Fibroblast of upper back skin (primary cell): ENCODE measurements around the gene OPN4.

Experiments
- DNase-seq: peaks from one replicate; pipeline ENCODE4 v3.0.0-alpha.2; 2013

OPN4 gene

DNA sequence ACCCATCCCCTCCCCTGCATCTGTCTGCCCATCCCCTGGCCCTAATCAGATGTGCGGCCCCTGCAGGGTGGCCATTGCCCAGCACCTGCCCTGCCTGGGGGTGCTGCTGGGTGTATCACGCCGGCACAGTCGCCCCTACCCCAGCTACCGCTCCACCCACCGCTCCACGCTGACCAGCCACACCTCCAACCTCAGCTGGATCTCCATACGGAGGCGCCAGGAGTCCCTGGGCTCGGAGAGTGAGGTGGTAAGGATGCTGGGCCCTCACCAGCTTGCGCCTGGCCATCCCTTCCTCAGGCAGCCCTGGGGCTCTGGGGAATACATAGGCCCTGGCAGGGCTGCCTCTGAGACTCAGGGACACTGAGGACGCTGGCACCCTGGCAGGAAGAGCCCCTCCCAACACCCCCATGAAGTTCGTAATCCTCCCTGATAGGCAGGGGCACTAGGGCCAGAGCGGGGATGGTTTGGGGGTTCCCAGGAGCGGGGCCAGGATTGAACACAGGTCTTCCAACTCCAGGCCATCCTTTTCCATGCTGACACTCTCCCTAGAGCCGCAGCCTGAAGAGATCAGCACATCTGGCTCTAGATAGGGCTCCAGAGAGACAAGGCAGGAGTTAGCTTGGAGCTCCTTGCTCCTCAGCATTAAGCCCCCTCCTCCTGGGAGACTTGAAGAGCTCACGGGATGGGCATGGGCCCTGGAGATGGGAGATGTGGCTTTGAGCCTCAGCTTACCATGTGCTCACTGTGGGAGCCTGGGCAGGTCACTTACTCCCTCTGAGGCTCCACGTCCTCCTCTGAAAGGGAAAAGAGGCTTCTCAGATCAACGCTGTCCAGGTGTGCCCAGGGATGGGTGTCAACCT lies 8.1 kb downstream of the OPN4 start:
- no peak for DNase-seq

DNA sequence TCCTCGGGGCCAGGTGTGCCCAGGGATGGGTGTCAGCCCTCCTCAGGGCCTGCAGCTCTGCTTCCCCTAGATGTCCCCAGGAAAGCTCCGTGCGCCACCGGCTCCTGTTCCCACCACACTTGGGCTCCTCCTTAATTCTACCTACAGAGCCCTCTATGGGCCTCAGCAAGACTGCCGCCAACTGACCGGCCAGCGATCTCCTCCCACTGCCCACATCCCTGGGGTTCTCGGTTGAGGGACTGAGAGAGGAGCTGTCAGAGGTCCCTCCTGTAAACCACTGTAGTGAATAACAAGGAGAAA lies 8.6 kb downstream of the OPN4 start:
- no peak for DNase-seq

DNA sequence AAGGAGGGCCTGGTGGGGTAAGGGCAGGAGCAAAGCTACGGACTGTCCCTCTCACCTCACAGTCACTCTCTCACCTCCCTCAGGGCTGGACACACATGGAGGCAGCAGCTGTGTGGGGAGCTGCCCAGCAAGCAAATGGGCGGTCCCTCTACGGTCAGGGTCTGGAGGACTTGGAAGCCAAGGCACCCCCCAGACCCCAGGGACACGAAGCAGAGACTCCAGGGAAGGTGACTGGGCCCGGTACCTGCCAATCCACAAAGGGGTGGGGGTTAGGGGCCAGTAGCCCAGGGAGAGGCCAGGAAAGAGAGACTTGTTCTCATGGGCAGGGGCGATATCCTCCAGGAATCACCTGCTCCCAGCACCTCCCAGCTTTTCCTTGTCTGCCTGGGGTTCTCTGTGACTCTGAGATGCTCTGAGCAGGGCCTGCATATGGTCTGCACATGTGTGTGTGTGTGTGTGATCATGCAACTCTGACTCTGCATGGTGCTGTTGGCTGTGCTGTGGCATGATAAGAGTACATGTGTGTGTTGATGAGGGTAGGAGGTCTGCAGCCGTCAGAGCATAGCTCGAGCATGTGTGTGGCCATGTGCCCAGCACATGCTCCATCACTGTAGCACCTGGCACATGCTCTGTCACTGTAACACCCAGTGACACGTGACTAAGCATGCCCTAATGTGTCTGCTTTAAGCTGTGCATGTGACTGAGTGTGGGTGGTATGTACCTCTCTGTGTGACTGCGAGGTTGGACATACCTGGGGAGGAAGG lies 9.4 kb downstream of the OPN4 start:
- DNase-seq = no peak

DNA sequence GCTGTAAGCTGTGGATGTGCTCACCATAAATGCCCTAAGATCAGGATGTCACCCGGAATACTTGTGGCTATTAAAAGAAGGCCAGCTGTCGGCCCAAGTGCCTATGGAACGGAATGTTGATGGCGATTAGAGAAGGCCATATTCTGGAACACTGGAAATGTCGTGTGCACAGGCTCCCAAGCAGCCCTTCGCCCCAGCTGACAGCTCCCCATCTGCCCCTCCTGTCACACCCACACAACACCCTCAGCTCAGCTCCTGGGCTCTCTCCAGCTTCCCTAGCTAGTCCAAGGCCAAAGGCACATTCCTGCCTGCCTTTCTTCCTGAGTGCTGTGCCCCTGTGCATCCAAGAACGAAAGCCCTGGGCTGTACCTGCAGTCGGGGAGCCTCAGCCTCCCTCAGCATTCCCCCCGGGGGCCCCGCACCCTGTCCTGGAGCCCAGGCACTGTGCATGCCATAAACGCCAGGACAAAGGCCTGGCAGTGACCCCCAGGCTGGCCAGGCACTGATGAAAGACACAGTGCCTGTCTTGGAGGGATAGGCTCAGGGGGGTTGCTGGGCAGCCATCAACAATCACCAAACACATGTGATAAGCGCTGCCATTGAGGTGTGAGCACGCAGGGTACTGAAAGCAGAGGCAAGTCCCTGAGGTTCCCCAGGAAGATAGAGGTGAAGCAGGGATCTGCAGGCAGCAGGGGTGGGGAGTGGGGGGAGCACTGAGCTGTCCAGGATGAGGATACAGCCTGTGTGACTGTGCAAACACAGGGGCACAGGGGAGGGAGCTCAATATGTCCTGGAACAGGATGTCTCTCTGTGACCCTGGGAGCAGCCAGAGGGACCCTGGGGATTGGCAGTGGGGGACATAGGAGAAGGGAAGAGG lies 10.2 kb downstream of the OPN4 start:
- no peak for DNase-seq

DNA sequence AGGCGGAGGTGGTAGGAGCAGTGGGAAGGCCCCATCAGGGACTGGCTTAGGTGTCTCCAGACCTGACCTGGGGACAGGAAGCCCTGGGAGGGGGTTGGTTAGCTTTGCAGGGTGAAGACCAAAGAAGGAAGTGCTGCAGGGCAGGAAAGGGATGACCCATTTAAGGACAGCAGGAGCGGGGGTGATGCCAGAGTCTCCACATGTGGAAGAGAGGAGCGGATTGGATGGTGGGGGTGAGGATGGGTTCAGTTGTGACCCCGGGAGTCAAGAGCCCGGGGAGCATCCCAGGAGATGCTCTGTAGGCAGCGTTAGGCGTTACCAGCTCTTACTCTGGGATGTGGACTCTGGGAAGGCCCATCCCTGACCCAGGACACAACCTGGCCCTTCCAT lies 10.9 kb downstream of the OPN4 start:
- no peak for DNase-seq

DNA sequence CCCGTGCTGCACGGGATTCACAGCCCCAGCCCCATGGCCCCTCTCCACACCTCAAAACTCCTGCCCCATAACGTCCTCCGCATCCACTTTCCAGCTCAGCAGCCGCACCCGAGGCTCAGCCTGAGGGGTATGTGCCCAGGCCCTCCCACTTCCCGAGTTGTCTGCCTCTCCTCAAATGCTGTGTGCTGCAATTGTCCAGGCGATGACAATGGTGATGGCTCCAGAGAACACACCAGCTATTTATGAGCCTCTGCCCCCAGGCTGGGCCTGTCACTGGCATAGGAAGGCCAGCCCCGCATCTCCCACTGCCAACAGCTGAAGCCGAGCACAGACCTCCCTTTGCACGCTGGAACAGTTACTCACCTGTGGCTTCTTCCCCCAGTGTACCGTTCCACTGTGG lies 11.5 kb downstream of the OPN4 start:
- no peak for DNase-seq

DNA sequence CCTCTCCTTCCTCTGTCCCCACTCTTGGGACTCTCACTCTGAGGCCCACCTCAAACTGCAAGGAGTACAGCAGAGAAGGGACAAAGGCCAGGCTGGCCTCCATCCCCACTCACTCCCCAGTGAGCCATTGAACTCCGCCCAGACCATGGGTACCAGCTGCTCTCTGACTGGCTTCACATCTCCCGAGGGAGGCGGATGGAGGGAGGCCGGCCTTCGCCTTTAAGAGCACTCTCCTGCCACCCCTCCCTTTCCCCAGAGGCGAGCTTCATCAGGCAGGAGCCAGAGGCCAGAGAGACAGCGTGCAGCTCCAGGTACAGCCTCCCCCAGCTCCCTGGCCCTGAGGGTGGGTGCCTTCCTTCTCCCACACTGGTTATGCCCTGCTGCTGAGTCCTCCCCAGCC lies 12.2 kb downstream of the OPN4 start:
- DNase-seq = no peak

DNA sequence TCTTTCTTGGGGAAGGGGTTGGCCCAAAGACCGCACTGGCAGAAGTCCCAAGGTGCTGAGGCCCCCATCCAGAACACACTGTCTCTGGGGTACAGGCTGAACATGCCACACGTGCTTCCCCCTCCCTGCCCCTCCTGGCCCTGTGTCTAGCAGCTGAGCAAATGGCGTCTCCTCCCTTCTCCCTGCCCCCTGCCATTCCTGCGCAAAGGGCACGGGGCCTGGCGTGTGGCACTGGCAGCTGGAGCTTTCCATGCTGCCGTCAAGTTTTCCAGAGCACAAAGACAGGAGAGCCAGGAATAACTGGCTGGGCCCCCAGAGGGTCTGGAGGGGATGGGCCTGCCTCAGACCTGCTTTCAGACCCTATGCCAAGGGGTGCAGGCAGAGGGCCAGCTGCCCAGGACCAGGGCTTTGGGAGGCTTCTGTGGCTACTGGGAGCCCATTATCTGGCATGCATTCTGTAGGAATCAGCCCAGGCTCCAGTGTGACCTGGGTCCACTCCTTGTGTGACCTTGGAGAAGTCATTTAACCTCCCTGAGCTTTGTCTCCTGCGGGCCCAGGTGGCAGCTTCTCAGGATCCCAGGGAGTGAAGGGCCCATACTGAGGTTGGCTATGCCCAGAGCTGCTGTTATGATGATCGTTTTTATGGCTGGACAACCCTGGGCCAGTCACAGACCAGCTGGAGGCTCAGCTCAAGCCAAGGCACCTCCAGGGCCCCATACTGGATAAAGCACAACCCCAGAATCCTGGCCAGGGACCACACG lies 13.3 kb downstream of the OPN4 start:
- no peak for DNase-seq

DNA sequence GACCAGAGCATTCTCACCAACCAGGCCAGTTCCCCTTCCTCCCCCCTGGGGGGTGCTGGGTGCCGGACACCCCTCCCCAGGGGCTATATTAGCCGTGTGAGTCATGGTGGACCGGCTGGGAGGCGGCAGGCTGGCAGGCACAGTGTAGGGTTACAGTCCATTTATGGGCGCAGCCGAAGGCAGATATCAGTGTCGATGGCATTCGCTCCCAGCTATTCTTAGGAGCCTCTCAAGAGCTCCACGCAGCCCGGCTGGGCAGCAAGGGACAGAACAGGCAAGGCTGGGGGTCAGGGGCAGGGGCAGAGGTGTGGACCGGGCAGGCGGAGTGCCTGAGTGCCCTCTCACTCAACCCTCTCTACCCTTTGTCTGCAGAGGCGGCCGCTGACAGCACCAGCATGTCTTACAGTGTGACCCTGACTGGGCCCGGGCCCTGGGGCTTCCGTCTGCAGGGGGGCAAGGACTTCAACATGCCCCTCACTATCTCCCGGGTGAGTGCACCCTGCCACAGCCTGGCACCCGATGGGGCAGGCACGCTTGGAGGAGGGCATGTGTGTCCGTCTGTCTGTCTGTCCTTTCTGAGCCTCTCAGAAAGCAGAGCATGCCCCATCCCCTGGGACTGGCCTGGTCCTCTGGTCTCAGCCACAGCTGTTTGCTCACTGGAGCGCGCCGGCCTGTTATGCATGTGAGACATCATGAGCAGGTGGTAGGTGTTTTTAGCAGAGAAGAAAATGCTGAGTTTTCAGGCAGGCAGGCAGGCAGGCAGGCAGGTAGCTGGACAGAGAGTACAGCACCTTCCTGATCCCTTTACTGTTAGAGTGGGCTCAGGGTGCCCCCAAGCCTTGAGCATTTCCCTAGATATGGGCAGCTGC lies 14.2 kb downstream of the OPN4 start, which contains the start of gene LDB3:
LDB3 (plus strand) TSS at position 215 of the 869 bp plus-strand sequence; CDS start at position 396, 181 bp downstream.
- DNase-seq = peak; percentile 58

DNA sequence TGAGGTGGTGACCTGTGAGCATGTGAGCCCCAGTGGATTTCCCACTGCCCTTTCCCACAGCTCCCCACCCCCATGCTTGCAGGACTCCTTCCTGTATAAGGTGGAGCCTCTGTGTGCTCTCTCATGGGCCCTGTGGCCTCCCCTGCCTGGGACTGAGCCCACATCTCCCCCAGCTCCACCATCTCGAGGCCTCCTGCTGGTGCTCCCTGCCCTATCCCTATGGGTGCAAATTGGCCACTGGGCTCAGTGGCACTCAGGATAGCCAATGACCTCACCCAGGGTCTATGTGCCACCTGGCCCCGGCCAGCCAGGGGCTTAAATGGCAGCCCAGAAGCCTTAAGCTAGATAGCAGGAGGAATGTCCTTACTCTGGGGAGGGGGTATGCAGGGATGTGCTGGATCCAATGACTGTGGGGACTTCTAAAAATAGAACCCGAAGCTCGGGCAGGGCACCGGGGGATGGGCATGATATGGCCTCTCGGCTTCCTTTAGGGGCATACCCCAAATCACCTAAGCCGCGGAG lies 16.0 kb downstream of the OPN4 start:
- DNase-seq = no peak

DNA sequence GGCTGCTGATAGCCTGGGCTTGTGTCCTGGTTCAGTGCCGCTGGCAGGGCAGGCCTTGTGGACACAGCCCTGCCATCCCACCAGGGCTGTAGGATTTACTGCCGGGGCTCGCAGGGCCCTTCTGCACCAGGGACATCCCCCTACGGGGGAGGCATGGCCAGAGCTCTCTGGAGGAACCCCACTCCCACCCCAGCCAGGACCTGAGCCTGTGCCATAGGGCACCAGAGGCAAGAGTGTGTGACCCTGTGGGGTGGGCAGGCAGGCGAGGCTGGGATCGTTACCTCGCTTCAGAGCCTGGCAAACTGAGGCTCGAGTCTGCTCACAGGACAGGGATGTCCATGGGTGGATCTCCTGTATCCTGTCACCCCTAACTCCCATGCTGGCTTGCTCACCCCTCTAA lies 16.5 kb downstream of the OPN4 start:
- no peak for DNase-seq

DNA sequence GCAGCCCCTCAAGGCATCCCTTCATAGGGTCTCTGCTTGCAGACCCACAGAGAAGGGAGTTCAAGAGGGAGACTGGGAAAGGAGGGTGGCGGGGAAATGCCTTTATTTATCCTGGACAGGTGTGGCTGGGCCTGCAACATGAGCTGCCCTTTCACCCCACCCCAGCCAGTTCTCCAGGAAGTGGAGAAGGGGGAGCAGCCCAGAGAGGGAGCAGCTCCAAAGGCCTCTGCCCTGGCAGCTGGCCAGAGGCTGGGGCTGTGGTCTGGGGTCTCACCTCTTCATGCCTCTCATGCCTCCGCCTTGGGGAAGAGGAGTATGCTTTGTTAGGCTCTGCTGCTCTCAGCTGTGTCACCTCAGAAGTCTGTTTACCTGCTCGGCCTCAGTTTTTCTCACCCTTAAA lies 17.1 kb downstream of the OPN4 start:
- no peak for DNase-seq

DNA sequence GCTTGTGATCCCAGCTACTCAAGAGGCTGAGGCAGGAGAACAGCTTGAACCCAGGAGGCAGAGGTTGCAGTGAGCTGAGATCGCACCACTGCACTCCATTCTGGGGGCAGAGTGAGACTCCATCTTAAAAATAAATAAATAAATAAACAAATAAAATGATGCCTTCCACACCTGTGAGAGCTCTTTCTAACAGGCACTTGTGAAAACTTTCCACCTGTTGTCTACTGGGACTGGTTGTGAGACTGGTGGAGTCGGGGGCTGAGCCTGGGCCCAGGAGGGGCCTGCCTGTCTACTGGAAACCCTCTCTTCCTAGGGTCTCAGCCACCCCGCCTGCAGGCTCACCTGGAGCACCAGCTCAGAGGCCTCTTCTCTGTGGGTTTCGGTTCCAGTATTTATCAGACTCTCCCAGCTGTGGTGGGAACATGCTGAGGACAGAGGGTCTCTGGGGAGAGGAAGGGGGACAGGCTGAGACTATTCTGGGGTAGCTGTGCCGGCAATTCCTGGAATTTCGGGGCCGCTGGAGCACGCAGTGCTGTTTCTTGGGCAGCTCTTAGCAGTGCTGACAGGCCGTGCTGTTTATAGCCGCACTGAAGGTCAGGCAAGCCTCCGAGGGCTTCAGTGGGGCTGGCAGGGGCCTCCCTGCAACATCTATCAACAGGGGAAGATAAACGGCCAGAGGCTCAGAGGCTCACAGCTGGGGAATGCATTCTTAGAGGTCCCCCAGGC lies 17.8 kb downstream of the OPN4 start:
- peak; percentile 64 for DNase-seq

DNA sequence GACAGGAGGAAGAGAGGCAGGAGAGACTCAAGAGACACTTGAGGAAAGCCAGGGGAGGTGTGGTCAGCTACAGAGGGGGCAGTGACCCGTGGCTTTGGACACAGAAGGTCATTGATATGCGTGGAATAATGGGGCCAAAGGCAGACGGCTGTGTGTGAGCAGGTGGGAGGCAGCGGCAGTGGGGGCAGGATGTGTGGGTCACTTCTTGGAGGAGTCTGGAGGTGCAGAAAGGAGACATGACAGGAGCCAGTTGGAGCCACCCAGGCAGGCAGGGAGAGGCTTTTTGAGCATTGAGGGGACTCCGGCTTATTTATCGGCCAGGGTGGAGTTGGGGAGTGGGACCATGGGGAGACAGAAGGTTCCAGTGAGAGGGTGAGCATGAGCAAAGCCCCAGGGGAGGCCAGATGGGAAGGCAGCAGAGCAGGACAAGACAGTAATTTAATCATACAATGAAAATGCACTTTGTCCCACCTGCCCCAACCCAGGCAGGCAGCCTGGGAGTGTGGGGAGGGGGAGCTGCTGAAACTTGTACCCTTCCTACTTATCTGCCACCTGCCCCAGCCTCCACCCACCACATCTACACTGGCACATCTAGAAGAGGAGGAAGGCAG lies 19.0 kb downstream of the OPN4 start:
- DNase-seq = no peak

DNA sequence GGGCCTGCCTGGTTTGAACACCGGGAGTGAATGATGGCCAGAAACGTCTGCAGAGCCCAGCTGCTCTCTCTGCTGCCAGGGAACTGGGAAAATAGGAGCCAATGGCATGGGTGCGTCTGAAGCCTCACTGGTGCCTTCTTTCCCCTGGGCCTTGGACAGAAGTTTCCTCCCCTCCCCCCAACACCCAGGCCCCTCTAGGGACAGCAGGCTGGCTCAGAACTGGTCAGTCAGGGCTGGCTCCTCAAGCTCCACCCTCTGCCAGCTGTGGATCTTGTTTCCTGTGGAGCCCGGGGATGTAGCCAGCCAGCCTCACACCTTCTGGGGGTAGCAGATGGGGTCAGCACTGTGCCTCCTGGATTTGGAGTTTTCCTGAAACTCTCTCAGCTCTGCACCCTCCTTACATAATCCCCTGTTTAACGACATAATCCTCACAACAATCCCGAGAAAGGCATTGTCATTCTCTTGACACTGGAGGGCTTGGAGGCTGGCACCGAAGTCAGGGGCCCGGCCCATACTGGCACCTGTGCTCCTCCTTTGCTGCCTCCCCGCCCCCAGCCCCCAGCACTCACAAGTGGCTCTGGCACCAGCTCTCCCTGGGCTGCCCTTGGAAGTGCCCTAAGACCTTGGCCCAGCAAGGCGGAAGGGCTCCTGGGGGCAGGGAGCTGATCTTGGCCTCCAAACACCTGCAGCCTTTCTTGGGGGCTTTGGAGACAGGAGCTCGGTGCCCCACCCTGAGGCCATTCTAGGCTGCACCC lies 19.7 kb downstream of the OPN4 start:
- no peak for DNase-seq

DNA sequence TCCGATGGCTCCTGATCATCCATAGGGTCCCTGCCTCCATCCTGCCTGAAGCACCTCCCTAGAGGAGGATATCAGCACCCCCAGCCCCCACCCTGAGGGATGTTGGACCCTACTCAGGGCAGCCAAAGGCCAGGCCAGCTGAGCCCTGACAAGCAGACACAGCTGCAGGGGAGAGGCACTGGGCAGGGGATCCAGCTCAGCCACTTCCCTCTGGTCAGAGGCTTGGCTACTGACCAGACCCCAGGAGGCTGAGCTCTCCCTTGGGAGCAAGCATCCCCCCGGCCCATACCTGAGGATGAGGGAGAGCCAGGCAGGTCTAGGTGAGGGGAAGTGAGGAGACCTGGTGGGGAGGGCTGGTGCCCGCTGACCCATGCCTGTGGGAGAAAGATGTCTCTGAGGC lies 20.6 kb downstream of the OPN4 start:
- DNase-seq = no peak

DNA sequence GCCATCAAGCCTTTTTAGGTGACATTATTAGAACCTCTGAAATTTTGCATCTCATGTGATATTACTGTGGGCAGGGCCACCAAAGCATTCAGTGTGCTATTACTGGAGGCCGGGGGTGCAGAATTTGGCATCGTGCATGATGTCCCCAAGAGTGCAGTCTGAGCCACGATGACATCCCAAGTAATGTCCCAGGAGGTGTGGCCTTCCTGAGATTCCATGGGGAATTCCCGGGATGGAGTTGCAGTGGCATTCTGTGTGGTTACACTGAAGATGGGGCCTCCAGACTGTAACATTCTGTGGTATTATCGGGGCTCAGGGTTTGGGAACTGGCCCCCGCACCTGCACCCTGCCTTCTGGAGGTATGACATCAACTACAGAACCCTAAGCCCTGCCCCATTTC lies 23.0 kb downstream of the OPN4 start:
- no peak for DNase-seq

DNA sequence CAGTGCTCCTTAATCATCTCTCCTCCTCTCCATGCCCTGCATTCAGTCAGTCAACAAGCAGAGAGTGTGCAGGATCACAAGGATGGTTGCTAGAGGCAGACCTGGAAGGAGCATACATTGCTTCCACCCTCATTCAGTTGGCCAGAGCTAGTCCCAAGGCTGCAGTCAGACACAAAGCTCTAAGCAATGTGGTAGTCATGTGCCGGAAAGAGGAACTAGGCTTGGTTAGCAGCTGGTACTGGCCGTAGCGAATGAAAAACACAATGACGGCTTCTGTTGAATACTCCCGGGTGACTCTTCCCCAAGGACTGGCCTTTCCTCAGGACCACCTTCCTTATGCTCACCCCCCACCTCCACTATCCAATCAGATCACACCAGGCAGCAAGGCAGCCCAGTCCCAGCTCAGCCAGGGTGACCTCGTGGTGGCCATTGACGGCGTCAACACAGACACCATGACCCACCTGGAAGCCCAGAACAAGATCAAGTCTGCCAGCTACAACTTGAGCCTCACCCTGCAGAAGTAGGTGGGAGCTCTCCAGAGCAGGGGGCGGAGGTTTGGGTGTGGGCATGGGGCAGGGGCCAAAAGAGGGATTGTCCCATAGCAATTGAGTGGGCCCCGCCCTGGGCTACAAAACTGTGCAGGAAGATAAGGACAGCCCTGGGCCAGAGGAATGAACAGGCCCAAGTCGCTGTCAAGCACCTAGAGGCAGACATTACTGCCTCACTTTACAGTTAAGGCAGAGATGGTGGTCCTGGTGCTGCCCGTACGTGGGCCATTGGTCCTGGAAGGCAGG lies 24.8 kb downstream of the OPN4 start:
- no peak for DNase-seq

DNA sequence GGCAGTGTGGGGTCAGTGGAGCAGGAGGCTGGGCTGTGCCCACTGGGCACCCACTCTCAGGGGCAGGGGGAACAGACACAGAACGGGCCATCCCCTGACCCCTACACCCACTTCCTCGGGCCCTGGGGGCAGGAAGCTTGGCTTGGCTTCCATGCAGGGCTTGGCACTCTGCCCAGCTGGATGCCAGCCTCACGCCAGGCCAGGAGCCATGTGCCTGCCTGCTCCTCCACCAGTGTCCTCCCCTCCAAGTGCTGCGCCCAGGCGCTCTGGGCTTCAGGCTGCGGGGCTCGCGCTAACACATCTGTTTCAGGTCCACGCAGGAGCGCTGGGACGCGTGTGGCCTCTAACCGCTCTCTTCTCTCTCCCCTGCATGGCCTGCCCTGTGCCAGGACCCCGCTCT lies 26.7 kb downstream of the OPN4 start:
- no peak for DNase-seq
